ENCODE measurements around the gene E2F8.

DNA sequence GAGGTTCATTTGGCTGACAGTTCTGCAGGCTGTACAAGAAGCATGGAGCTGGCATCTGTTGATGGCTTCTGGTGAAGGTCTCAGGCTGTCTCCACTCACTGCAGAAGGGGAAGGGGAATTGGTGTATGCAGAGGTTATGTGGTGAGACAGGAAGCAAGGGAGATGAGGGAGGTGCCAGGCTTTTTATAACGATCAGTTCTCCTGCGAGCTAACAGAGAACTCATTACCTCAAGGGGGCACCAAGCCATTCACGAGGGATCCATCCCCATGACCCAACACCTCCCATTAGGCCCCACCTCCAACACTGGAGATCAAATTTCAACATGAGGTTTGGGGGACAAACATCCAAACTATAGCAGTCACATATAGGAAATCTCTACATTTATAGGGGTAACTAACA lies 38.7 kb upstream of the E2F8 start:
- TF ChIP-seq CTCF (IDR thresholded peaks at IDR 0.05) (no peak), POLR2A (IDR thresholded peaks at IDR 0.05) (no peak)

All from heart left ventricle (tissue), 13 donors.